ENCODE measurements around the gene AMDHD2.
A peak's percentile ranks its signal among the peaks of the same experiment; 100 is the strongest.
"Not testable (repeated sequence)": the region's sequence is repeated elsewhere in the genome, so short reads cannot be mapped to it uniquely, and the experiment has no call there.

Gene AMDHD2

DNA sequence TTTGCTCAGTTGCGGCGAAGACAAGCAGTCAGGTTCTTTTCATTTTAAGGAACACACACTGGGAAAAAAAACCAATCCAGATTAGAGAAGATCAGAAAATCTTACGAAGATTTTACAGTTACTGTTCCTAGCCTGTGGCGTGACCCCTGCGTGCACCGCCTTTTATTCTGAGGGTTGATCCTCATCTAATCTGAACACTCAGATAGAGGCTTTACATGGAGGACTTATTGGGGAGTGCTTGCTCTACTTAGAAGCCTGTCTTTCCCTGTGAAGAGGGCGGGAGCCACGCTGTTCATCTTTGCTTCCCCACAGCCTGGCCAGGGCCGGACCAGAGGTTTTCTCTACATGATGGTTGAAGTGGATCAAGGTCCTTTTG is 43.8 kb upstream of the AMDHD2 start:
- H3K4me3 ChIP-seq (ENCODE audit: low read depth, low read length) = peak overlapping the region; percentile 61
- TF ChIP-seq, protein P1, sequence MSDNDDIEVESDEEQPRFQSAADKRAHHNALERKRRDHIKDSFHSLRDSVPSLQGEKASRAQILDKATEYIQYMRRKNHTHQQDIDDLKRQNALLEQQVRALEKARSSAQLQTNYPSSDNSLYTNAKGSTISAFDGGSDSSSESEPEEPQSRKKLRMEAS (IDR thresholded peaks at IDR 0.05; ENCODE audit: low read depth, low read length) = no peak
- TF ChIP-seq, protein P2, sequence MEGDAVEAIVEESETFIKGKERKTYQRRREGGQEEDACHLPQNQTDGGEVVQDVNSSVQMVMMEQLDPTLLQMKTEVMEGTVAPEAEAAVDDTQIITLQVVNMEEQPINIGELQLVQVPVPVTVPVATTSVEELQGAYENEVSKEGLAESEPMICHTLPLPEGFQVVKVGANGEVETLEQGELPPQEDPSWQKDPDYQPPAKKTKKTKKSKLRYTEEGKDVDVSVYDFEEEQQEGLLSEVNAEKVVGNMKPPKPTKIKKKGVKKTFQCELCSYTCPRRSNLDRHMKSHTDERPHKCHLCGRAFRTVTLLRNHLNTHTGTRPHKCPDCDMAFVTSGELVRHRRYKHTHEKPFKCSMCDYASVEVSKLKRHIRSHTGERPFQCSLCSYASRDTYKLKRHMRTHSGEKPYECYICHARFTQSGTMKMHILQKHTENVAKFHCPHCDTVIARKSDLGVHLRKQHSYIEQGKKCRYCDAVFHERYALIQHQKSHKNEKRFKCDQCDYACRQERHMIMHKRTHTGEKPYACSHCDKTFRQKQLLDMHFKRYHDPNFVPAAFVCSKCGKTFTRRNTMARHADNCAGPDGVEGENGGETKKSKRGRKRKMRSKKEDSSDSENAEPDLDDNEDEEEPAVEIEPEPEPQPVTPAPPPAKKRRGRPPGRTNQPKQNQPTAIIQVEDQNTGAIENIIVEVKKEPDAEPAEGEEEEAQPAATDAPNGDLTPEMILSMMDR (IDR thresholded peaks at IDR 0.05; ENCODE audit: low read depth, low read length) = no peak
- no peak for TF ChIP-seq MYC (IDR thresholded peaks at IDR 0.05; ENCODE audit: low read depth, low read length)
- no peak for TF ChIP-seq POLR2A (IDR thresholded peaks at IDR 0.05; ENCODE audit: extremely low read depth, insufficient read length)
- DNase-seq (ENCODE audit: low read depth) = no peak

DNA sequence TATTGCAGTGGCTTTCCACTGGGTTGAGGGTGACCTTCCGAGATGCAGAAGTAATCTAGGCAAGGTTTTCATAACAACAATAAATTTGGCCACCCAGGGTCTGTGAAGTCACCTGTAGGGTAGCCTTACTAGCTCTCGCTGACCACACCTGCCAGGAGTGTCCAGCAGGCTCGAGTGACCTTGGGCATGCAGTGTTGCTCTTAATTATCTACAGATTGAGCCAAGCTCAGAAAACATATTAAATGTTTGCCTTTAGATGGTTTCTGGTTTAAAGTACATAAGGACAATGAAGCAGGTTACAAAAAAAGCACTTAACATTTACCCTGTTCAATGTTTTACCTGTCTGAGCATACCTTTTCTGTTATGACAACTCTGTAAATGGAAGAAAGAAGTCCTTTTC is 43.4 kb upstream of the AMDHD2 start:
- H3K4me3 ChIP-seq (ENCODE audit: low read depth, low read length) = no peak overlapping the region
- TF ChIP-seq MYC (IDR thresholded peaks at IDR 0.05; ENCODE audit: low read depth, low read length) (no peak), POLR2A (IDR thresholded peaks at IDR 0.05; ENCODE audit: extremely low read depth, insufficient read length) (no peak)
- TF ChIP-seq, protein P2 (IDR thresholded peaks at IDR 0.05; ENCODE audit: low read depth, low read length) = no peak
- TF ChIP-seq, protein P1 (IDR thresholded peaks at IDR 0.05; ENCODE audit: low read depth, low read length) = no peak
- DNase-seq (ENCODE audit: low read depth) = no peak

DNA sequence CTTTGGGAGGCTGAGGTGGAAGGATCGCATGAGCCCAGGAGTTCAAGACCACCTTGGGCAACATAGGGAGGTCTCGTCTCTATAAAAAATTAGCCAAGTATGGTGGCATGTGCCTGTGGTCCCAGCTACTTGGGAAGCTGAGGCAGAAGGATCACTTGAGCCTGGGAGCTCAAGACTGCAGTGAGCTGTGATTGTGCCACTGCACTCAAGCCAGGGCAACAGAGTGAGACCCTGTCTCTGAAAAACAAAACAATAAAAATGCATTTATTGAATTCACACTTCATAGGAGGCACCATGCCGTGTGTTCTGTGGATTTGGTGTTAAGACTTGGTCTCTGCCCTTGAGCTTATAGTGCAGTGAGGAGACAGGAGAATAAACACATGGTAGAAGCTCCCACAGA is 42.8 kb upstream of the AMDHD2 start:
- TF ChIP-seq, protein P2 (IDR thresholded peaks at IDR 0.05; ENCODE audit: low read depth, low read length) = no peak
- TF ChIP-seq MYC (IDR thresholded peaks at IDR 0.05; ENCODE audit: low read depth, low read length) = no peak
- TF ChIP-seq, protein P1 (IDR thresholded peaks at IDR 0.05; ENCODE audit: low read depth, low read length) = no peak
- TF ChIP-seq POLR2A (IDR thresholded peaks at IDR 0.05; ENCODE audit: extremely low read depth, insufficient read length) = no peak
- no peak overlapping the region for H3K4me3 ChIP-seq (ENCODE audit: low read depth, low read length)
- no peak for DNase-seq (ENCODE audit: low read depth)

DNA sequence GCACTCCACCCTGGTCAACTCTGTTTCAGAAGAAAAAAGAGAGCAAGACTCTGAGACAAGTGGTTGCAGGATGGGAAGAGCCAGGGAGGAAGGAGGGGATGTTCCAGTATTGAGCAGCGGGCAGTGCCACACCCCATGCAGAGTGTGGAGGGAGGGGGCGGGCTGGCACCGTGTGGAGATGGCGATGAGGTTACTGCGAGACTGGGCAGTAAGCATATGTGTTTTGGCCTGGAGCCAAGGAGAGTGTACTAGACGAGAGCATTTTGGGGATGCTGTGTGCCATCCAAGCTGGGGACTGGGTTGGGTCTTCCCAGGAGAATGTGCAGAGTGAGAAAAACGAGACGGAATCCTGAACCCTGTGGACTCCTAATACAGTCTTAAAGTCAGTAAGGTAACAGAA is 41.9 kb upstream of the AMDHD2 start:
- DNase-seq (ENCODE audit: low read depth) = no peak
- TF ChIP-seq MYC (IDR thresholded peaks at IDR 0.05; ENCODE audit: low read depth, low read length) (no peak), POLR2A (IDR thresholded peaks at IDR 0.05; ENCODE audit: extremely low read depth, insufficient read length) (no peak)
- TF ChIP-seq, protein P2 (IDR thresholded peaks at IDR 0.05; ENCODE audit: low read depth, low read length) = no peak
- TF ChIP-seq, protein P1 (IDR thresholded peaks at IDR 0.05; ENCODE audit: low read depth, low read length) = no peak
- no peak overlapping the region for H3K4me3 ChIP-seq (ENCODE audit: low read depth, low read length)

DNA sequence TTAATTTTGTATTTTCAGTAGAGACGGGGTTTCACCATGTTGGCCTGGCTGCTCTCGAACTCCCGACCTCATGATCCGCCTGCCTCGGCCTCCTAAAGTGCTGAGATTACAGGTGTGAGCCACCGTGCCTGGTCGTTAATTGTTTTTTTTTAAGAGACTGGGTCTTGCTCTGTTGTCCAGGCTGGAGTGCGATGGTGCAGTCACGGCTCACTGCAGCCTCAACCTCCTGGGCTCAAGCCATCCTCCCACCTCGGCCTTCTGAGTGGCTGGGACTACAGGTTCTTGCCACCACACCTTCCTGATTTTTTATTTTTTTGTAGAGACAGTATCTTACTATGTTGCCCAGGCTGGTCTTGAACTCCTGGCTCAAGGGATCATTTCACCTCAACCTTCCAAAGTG is 40.2 kb upstream of the AMDHD2 start:
- not testable (repeated sequence) for DNase-seq (ENCODE audit: low read depth); H3K4me3 ChIP-seq (ENCODE audit: low read depth, low read length)

DNA sequence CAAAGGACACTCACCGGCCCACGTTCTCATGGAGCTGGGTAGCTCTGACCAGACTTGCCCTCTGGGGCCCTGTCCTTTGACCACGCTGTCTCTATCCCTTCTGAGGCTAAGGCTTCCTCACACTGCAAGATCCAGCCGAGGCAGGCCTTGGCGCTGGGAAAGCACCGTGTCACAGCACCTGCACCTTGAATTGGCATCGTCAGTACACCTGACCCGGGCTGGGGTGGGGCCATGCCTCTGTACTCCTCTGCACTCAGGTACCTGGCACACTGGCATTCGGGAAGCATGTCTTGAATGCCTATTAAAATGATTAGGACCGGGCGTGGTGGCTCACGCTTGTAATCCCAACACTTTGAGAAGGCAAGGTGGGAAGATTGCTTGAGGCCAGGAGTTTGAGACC is 39.2 kb upstream of the AMDHD2 start:
- no peak overlapping the region for H3K4me3 ChIP-seq (ENCODE audit: low read depth, low read length)
- DNase-seq (ENCODE audit: low read depth) = no peak
- no peak for TF ChIP-seq MYC (IDR thresholded peaks at IDR 0.05; ENCODE audit: low read depth, low read length)
- TF ChIP-seq, protein P2 (IDR thresholded peaks at IDR 0.05; ENCODE audit: low read depth, low read length) = no peak
- TF ChIP-seq, protein P1 (IDR thresholded peaks at IDR 0.05; ENCODE audit: low read depth, low read length) = no peak
